GOT3 (cell line): Measurements from ENCODE around the gene PFN1.
A peak's percentile ranks its signal among the peaks of the same experiment; 100 is the strongest.

ENCODE experiments used
- DNase-seq: peaks from one replicate; lab custom pipeline; 2025; ENCODE audit warnings: mixed read lengths; lab: John Stamatoyannopoulos, UW

PFN1 gene

DNA sequence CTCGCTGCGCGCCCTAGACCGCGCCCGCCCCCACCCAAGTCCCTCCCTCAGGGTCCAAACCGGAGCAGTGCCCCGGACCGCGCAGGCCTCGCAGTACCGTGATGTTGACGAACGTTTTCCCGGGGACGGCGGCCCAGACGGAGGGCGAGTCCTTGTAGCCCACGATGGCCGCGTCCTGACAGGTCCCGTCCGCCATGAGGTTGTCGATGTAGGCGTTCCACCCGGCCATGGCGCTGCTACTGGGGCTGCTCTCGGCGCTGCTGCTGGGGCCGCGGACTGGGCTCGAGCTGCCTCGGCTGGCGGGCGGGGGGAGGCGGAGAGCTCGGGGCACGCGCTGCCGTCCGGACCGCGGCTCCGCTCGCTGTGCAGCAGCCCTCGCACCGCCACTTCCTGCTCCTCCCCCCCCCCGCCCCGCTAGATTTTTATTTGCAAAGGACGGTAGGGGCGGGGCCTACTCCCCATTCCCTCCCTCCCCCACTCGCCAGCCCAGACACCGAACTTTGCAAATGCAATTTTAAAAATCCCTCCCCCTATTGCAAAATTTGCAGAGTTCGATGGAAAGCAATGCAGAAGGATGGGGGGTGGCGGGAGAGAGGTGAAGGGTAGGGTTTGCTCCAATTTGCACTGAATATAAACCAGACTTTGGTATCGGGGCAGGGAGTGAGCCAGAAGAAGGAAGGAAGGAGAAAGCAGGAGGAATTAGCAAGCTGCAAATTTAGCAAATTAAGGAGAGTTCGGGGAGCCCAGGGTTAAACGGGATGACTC is at the start of gene PFN1:
Gene PFN1, minus strand, starts transcription at position 365 of the 765 bp plus-strand sequence. Its CDS starts 136 bp downstream, at position 229.
- peak; percentile 81 for DNase-seq

DNA sequence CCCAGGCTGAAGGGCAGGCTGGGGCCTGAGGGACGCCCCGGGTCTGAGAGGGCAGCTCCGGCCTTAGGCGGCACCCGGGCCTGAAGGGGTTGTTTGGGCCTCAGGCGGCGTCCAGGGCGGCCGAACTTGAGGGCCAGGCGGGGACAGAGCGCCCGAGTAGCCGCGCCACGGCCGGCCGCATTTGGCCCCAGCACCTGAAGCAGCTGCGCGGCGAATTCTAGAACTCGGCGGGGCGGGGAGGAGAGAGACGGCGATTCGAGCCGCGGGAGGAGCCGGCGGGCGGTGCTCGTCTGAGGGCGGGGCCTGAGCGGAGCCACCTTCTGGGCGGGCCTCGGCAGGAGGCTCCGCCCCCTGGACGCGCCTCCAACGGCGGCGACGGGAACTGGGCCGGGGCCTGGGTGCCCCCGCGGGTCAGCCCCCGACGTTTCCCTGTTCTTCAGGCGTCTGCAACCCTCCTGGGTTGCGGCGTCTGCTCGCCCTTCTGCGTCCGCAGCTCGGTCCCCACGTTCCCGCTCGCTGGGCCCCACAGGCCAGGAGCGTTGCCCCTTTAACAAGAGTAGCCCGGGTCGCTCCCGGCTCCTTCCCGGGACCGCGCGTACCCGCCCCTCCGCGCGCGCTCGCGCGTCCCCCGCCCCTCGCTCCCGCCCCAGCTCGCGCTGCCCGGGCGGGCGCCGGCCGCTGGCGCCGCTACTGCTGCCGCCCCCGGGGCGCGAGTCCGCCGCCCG is 49.1 kb upstream of the PFN1 start, which contains the start of the genes INCA1 and KIF1C:
Gene INCA1, minus strand, starts transcription at position 221 of the 725 bp plus-strand sequence. CDS start 3,085 bp downstream, outside the sequence.
Gene KIF1C, plus strand, starts transcription at position 649 of the 725 bp plus-strand sequence. CDS start 2,297 bp downstream, outside the sequence.
- peak; percentile 73 for DNase-seq

DNA sequence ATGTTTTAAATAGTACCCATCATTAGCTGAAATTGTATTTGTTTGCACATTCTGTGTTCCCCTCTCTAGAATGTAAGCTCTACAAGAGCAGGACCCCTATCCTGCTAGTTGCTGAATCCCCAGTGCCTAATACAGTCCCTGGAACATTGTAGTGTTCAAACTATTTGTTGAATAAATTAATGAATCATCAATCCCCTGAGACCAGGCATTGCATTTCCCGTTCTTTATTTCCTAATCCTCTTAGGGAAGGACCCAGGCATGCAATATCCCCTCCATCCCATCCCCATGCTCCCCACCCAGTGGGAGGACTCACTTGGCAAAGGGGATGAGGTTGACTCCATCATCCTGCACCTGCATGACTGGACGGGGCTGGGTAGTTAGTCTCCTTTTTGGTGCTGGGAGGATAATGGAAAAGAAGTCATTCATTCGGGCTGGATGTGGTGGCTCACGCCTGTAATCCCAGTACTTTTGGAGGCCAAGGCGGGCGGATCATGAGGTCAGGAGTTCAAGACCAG is 45.8 kb upstream of the PFN1 start:
- no peak for DNase-seq

DNA sequence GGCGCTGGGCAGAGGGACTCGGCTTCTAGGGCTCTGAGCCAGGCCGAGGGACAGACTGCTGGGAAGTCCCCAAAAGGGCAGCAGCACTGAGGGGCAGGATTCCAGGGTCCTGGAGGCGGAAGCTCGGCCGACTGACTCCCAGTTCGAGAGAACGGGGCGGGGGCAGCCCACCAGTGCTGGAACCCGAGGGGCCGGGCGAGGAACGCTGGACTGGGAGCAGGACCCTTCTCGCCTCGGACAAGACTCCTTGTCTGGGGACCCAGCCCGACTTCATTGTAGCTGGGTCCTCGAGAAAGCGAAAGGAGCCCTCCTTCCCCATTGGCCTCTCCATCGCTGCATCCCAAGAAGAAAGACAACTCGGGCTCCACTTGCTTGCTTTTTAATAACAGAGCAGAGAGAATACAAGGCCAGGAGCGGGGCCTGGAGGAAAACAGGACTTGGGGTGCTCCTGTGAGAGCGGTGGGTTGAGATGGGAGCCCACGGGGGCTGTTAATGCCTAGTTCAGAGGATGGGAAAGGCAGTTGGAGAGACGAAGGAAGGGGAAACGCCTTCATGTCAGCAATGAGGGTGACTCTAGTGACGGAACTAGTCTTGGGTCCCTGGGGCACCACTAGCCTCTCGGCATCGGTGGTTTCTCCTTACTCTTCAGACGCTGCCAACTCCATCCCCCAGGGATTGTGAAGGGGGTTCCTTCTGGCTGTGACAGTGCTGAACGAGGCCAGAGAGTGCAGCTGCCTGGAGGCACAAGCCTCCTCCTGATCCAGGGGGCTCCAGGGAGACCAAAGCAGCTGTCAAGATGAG is 39.6 kb upstream of the PFN1 start:
- DNase-seq = no peak

DNA sequence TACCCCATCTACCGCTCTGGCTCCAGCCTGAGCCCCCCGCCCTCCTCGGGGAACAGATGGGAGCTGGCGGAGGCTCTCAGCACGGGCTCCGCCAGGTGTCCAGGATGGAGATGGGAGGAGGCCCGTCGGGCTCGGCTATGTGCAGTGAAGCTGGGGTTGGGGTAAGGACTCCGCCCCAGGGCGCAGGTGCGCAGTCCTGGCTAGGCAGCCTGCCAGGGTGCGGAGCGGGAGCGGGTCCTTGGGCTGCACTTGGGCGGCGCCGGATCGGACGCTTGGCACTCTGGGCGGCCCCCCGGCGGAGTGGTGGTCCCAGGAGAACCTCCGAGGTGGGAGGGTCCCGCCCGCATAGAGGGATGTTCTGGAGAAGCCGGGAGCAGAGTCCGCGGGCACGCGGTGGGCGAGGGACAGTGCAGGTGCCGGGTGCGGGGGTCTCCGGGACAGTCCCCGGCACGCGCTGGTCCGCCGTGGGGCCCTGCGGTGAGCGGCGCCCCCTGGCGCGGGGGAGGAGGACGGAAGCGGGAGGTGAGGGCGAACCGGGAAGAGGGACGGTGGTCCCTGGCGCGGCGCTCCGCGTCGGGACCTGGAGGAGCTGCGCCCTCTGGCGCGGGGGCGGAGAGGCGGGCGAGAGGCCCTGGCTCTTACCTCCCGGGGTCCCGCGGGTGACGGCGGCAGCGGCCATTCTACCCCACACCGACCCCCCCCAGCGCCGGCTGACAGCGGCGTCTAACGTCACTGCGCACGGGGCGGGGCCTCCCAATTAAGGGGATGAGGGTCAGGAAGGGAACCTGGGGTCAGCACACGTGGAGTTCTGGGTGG is 38.8 kb upstream of the PFN1 start, which contains the start of gene CAMTA2:
Gene CAMTA2, minus strand, starts transcription at position 725 of the 816 bp plus-strand sequence. CDS start 1,453 bp downstream, outside the sequence.
- peak; percentile 24 for DNase-seq

DNA sequence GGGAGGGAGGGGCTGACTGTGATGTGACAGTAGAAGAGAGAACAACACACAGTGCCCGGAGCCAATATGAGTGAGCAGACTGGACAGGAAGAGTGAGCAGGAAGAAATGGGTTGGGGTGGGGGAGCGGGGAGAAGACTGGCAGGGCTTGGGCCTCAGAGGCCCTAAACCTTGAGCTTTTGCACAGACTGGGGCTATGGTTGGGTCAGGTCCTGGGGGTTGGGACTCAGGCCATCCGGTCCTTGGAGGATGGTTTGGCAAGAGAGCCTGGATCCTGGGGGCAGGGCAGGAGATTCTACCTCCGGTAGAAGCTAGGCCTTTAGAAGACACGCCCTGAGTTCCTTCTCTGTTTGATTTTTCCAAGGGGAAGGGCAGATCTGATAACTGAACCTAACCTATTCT is 38.1 kb upstream of the PFN1 start:
- no peak for DNase-seq

DNA sequence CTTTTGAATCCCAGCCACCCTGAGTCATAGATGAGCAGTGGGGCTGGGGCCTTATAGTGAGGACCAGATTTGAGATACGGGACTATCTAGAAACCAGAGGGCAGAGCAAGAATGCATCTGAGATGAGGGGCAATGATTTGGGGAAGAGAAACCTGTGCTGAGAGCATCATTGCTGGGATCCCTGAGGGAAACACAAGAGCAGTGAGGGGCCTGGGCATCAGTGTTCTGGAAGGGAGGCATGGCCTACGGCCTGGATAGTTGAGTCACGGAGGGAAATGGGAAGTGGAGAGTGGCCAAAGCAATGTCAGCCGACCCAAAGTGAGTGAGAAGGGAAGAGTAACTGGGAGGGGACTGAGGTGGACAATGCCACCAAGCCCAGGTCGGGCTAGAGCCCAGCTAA is 34.0 kb upstream of the PFN1 start:
- DNase-seq = no peak

DNA sequence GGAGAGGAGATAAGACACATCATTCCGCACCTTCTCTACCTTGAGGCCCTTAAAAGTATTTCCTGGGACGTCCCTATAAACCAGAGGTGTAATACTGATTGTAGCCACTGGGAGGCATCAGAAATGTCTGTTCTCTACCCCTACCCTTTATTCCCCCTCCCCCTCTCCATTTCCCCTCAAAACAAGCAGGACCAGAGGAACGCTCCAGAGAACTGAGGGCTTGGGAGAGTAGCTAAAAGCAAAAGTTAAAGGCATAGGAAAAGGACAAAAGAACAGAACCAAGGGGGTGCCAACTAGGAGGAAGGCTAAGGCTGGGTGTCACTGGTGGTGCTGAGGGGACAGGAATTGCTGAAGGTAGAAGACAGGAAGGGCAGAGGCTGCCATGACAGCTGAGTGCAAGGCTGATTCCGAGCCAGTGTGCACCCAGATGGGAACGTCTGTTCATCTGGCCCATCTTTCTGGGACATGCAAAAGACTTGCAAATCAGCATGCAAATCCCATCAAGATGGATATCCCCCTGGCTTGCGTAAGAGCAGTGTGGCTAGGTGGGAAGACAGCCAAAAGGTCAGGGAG is 32.4 kb upstream of the PFN1 start:
- no peak for DNase-seq

DNA sequence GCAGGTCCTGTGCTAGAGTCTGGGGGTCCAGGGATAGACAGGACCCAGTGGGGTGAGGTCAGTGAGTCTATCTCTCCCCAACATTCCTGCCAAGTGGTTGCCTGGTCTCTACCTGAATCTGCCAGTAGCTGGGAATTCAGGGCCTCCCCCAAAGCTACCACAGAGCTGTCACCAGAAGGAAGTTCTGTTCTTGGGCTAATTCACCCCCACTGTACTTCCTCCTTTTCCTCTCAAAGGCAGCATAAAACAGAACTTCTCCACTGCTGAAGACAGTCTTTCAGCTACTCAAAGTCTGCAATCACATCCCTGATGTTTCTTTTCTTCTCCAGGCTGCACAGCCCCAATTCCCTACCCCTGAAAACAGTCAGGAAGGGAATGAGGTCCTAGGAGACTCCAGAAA is 30.4 kb upstream of the PFN1 start:
- no peak for DNase-seq

DNA sequence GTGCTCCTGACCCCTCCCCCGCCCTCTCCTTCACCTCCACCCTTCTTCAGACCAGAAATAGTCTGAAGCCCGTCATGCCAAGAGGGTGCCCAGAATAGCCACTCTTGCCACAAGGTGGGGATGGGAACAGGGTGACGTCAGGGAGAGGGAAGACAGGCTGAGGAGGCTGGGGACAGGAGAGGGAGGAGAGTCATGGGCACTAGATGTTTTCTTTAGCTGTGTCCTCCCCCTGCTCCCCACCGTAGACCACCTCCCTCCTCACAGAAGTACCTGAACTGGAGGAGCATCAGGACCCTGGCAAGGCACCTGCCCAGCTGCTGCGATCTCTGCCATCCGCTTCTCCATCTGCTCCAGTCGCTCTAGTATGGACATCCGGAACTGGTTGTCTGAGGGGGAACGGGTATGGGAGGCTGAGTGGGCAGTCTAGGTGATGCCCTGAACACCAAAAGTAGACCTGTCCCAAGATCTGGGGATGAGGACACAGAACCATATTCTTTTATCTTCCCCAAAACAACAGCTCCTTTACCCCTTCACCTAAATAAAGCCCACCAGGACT is 25.9 kb upstream of the PFN1 start:
- DNase-seq = no peak

DNA sequence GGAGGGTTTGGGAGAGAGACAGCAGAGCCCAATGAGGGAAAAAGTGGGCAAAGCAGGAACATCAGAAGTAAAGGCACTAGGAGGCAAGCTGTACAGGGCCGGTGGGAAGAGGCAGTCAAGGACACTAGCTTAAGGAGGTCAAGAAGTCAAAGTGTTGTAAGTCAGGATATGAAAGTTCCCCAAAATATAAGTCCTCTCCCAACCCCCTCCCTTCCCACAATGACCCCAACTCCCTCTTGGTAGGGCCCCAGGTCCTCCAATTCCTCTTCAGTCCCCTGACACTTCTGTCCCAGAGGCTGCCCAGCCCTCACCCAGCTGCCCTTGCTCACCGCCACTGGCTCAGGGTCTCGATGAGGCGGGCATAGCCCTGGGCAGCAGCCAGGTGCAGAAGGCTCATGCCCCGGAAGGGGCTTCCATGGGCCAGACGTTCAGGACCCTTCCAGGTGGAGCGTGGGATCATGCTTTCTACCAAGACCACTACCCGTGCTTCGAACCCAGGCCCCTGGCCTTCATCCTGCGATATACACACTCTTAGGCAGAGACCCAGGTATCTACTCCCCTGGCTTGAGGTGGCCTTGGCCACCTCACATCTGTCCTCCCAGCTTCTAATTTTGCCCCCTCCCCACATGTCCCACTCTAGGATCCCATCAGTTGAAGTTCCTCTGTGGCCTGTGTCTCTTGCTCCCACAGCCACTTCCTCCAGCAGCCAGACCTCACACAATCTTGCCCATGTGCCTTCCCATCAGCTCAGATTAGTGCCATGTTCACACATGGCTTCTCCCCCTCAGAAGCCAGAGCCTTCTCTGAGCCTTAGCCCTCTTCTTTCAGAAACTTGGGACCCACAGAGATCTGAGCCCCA is 25.2 kb upstream of the PFN1 start:
- no peak for DNase-seq

DNA sequence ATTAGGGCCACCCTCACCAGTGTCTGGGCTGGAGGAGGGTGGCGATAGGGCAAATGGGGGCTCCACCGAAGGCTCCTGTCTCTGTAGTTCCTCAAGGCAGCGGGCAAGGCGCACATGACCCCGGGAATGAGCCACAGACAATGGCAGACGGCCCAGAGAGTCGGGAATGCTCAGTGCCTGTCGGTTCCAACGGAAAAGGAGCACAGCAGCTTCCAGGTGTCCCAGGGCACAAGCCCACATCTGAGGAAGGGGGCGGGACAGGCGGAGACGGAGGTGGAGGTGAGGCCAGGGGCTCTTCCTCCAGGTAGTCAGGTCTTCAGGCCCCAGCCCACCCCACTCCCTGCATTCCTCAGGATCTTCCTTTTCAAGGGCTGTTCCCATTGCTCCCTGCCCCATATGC is 24.4 kb upstream of the PFN1 start:
- DNase-seq = no peak

DNA sequence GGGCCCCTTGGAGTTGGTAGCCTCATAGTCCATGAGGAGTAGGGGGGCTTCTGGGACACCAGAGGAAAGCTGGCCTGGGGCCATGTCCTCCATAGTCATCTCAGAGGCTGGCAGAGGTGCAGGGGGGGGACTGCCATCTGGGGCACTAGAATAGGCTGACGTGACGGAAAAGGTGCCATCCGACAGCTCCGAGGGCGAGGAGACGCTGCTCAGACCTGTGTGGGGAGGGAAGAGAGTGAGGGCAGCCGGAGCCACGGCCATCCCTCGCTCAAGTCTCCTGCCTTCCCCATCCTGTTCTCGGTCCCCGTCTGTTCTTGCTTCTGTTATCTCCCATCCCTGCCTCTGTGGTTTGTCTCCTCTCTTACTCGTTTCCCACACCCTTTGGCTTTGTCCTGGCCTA is 24.0 kb upstream of the PFN1 start:
- DNase-seq = no peak

DNA sequence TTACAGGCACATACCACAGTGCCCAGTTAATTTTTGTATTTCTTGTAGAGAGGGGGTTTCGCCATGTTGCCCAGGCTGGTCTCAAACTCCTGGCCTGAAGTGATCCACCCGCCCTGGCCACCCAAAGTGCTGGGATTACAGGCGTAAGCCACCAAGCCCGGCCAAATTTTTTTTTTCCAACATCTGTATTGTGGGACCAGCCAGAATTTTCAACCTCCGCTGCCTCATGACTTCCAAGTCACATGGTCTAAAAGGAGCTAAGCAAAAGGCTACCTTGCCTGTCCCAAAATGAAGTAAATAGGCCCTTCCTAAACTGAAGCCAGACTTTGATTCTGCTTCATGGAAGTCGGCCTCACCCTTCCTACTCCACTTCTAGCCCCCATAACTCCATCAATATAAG is 23.5 kb upstream of the PFN1 start:
- no peak for DNase-seq

DNA sequence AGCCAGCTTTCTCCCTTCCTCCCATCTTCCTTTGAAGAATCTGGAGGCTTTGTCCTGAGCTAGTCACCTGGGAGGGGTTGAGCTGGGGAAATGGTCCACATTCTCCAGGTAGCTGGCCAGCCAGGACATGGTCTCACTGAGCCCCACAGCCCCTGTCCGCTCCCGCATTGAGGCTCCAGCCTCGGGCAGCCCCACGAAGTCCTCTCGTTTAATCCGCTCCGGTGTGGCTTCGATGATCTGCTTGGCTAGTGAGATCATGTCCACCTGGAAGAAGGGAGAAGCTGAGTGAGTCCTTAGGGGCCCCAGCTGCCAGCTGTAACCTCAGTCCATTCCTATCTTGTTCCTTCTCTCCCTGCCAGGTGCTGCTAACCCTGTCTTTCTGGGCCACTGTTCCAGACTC is 21.9 kb upstream of the PFN1 start:
- DNase-seq = no peak

DNA sequence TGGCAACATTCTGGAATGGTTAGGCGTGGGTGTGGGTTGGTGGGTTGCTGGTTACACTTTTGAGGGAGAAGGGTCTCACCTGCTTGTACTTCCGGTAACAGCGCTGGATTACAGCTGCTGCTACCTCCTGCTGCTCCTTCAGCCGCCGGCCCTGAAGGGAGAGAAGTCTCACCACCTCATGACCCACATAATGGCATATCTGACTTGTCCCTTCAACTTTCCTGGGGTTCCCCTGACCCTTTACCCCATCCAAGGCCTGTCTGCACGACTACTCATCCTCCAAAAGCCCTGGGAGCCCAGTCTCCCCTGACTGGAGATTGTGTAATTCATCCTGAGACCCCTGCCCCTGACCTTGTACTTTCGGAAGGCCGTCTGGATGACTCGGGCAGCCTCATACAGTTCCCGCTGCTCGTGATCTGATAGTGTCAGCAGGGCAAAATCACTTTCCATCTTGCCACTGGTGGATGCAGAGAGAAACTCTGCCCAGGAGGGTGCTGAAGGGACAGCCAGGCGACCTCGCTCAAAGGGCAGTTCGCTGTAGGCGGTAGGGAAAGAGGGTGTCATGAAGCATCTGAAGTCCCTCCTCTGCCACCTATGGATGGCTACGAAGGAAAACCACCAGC is 21.3 kb upstream of the PFN1 start:
- DNase-seq = no peak

DNA sequence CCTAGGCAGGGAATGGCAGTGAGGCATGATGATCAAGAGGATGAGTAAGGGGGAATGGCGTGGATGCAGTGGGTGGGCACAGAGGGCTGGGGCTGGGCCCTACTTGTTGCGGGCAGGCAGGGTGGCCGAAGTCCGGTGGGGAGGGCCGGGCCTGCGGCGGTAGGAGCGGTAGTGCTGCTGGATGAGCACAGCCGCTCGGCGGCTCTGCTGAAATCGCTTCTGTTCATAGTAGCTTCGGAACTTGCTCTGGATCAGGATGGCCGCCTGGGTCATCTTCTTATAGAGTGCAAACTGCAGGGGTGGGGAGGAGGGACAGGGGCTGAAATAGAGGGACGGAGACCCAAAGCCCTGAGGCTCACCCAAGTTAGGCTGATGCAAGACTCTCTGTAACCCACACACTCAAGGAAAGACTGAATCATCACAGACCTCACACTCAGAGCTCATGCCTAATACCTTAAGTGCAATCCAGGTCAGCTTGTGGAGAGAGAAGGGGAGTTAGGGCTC is 20.8 kb upstream of the PFN1 start:
- peak; percentile 46 for DNase-seq

DNA sequence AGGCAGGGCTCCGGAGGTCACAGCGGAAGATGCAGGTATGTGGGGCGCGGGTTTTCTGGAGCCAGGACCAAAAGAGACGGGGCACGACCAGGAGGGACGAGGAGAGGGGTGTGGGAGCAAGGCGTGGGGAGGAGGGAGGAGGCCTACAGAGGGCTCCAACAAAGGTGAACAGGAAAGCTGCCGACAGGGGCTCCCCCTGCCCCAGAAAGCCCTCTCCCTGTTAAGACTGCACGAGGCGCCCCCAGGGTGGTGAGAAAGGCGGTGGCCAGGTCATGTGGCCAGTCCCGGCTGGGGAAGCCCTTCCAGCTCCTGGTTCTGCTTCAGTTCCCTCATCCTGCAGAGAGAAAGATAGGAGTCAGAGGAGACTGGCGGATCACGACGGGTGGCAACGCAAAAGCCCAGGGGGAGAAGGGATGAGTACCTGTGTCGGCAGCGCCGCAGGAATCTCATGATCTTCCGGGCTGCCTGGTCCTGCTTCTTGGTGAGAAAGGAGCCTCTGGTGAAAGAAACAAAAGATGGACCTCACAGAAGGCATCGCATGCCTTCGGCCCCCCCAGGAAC is 20.2 kb upstream of the PFN1 start:
- DNase-seq = no peak
